H1 (cell line): ENCODE data around the gene ABLIM1.

Source experiments
- BCL11A ChIP-seq, 2 experiments: IDR thresholded peaks; one replicate each; pipeline ENCODE4 v1.6.1; 2011; ENCODE audit warnings: low read depth in 2 of 2, low read length in 2 of 2, mild to moderate bottlenecking in 2 of 2
- CTCF ChIP-seq, 3 experiments: IDR thresholded peaks; 1 replicate in 2 of 3; 2 replicates in 1 of 3; pipeline versions ENCODE4 v1.5.1 to v1.6.1; 2011; ENCODE audit warnings: low read length in 3 of 3, mild to moderate bottlenecking in 3 of 3, inconsistent platforms in 2 of 3, low read depth in 1 of 3, moderate library complexity in 1 of 3; ENCODE audit not compliant: insufficient read depth in 1 of 3; ENCODE audit errors: control extremely low read depth in 1 of 3
- EZH2 ChIP-seq: fragments of 200-600 bp; sonication (generic); IDR thresholded peaks from 2 replicates; pipeline ENCODE4 v1.7.1; 2012; ENCODE audit warnings: low read depth, mild to moderate bottlenecking, moderate library complexity, low read length, inconsistent platforms; ENCODE audit not compliant: severe bottlenecking
- GTF2F1 ChIP-seq: IDR thresholded peaks from 2 replicates; pipeline ENCODE4 v1.6.1; 2012; ENCODE audit warnings: low read depth, low read length, improper control_type of control experiment, borderline replicate concordance
- JUND ChIP-seq: IDR thresholded peaks from 2 replicates; pipeline ENCODE4 v1.6.1; 2011; ENCODE audit warnings: mild to moderate bottlenecking, improper control_type of control experiment, low read length
- MAFK ChIP-seq: IDR thresholded peaks from 2 replicates; pipeline ENCODE4 v1.6.1; 2012; ENCODE audit warnings: low read depth, mild to moderate bottlenecking, improper control_type of control experiment, low read length
- POLR2A ChIP-seq, 2 experiments: IDR thresholded peaks; 1 replicate in 1 of 2; 2 replicates in 1 of 2; pipeline ENCODE4 v1.6.1; 2011; ENCODE audit warnings: low read depth in 2 of 2, low read length in 2 of 2, mild to moderate bottlenecking in 2 of 2; ENCODE audit errors: control extremely low read depth in 1 of 2
- POLR2AphosphoS5 ChIP-seq: IDR thresholded peaks from 2 replicates; pipeline ENCODE4 v1.6.1; 2011; ENCODE audit warnings: low read depth, low read length
- TAF7 ChIP-seq: optimal IDR thresholded peaks from 2 replicates; pipeline ENCODE3; 2011; ENCODE audit warnings: low read depth, mild to moderate bottlenecking, inconsistent platforms, low read length, moderate library complexity, borderline replicate concordance
- TCF12 ChIP-seq: IDR thresholded peaks from 2 replicates; pipeline ENCODE4 v1.6.1; 2011; ENCODE audit warnings: low read depth, mild to moderate bottlenecking, low read length
- YY1 ChIP-seq: IDR thresholded peaks from 2 replicates; pipeline ENCODE4 v1.6.1; 2011; ENCODE audit warnings: low read depth, mild to moderate bottlenecking, low read length

DNA sequence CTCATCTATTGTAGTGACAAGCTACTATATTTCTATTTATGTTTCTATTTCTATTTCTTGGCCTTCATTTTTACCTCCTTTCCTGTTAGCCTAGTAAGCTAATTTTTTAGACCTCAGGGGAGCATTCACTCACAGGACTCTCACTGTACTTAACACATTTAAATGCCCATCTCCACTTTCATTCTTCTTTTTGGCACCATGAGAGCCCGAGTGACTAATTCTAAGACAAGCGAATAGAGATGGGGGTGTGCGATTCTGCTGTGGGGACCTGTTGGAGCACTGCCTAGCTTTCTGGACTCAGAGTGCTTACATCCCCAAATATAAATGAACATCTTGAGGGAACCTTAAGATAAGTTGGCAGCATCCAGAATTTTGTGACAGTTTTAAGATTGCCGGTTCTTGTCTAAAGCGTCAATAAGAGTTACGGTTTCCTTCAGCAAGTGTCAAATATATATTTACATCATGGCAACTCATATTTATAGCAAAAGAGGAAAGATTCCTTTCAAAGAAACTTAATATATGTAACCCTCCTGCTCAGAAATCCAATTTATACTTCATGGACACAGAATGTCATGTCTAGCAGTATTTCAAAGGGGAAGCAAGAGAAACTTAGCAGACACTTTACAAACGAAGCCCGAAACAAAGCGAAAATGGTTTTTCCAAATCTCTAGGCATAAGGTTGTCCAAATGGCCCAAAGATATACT lies 199.7 kb downstream of the ABLIM1 start:
- TF ChIP-seq CTCF (IDR thresholded peaks at IDR 0.05; ENCODE audit: control extremely low read depth in 1 of 3, insufficient read depth in 1 of 3, low read depth in 1 of 3, low read length in 3 of 3) (no peak), POLR2A (IDR thresholded peaks at IDR 0.05; ENCODE audit: control extremely low read depth in 1 of 2, low read depth in 2 of 2, low read length in 2 of 2) (no peak), POLR2AphosphoS5 (no peak), TAF7 (no peak), JUND (no peak), BCL11A (IDR thresholded peaks at IDR 0.05; ENCODE audit: low read depth in 2 of 2, low read length in 2 of 2) (no peak), YY1 (no peak), MAFK (no peak), EZH2 (no peak), TCF12 (no peak), GTF2F1 (no peak)
